ENCODE results near the gene MBD5. TPM values are rescaled to one million over a fixed set of nuclear protein-coding genes. Genes with fewer than 3 reads are reported as not detected.

Gene MBD5
- total RNA-seq, 1 donor from 2014 or later, result 59.3 TPM

DNA sequence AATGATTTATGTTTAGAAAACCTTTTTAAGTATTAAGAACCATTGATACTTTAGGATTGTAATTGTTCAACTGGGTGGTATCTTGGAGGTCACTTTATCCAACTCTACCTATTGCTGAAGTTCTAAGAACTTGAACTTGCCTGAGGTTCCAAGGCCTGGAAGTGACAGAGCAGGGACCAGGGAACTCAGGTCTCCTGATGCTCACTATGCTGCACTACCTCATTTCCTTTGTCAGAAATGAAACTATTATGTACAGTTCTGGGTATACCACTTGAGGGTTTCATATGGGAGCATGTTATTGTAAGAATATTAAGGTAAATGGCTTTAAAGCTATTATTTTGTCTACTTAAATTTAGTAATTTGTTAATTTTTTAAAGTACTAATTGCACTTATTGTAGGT, 3.0 kb downstream of the MBD5 start:
- Mint-ChIP-seq H3K4me3 (ENCODE audit: unreplicated experiment) (no peak overlapping the region), H3K27ac (ENCODE audit: unreplicated experiment) (no peak overlapping the region), H3K27me3 (ENCODE audit: unreplicated experiment) (peaks cover 8% of the 10 kb centered on the region), H3K9me3 (ENCODE audit: unreplicated experiment) (no peaks in the 10 kb centered on the region), H3K36me3 (ENCODE audit: low read depth, unreplicated experiment) (no peaks in the 10 kb centered on the region), H3K4me1 (ENCODE audit: unreplicated experiment) (peaks cover 25% of the 10 kb centered on the region)
- TF ChIP-seq, protein P1, sequence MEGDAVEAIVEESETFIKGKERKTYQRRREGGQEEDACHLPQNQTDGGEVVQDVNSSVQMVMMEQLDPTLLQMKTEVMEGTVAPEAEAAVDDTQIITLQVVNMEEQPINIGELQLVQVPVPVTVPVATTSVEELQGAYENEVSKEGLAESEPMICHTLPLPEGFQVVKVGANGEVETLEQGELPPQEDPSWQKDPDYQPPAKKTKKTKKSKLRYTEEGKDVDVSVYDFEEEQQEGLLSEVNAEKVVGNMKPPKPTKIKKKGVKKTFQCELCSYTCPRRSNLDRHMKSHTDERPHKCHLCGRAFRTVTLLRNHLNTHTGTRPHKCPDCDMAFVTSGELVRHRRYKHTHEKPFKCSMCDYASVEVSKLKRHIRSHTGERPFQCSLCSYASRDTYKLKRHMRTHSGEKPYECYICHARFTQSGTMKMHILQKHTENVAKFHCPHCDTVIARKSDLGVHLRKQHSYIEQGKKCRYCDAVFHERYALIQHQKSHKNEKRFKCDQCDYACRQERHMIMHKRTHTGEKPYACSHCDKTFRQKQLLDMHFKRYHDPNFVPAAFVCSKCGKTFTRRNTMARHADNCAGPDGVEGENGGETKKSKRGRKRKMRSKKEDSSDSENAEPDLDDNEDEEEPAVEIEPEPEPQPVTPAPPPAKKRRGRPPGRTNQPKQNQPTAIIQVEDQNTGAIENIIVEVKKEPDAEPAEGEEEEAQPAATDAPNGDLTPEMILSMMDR (IDR thresholded peaks at IDR 0.05; ENCODE audit: unreplicated experiment), result no peak
- DNase-seq (ENCODE audit: low spot score), result no peak

DNA sequence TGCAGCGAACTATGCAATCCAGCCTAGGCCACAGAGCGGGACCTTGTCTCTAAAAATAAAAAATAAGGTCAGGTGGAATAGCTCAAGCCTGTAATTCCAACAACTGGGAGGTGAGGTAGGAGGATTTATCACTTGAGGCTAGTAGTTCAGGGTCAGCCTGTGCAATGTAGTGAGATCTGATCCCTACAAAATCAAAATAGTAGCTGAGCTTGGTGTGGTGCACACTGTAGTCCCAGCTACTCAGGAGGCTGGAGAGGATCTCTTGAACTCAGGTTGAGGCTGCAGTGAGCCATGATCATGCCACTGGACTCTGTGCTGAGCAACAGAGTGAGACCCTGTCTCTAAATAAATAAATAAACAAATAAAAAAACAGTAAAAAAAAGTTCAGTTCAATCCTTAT, 5.7 kb downstream of the MBD5 start:
- H3K36me3 Mint-ChIP-seq (ENCODE audit: low read depth, unreplicated experiment), result no peaks in the 10 kb centered on the region
- peaks cover 12% of the 10 kb centered on the region for H3K4me1 Mint-ChIP-seq (ENCODE audit: unreplicated experiment)
- no peaks in the 10 kb centered on the region for H3K9me3 Mint-ChIP-seq (ENCODE audit: unreplicated experiment)
- no peak overlapping the region for H3K27ac Mint-ChIP-seq (ENCODE audit: unreplicated experiment)
- TF ChIP-seq, protein P1 (IDR thresholded peaks at IDR 0.05; ENCODE audit: unreplicated experiment), result no peak
- no peak for DNase-seq (ENCODE audit: low spot score)
- no peak overlapping the region for H3K4me3 Mint-ChIP-seq (ENCODE audit: unreplicated experiment)
- H3K27me3 Mint-ChIP-seq (ENCODE audit: unreplicated experiment), result peaks cover 6% of the 10 kb centered on the region

DNA sequence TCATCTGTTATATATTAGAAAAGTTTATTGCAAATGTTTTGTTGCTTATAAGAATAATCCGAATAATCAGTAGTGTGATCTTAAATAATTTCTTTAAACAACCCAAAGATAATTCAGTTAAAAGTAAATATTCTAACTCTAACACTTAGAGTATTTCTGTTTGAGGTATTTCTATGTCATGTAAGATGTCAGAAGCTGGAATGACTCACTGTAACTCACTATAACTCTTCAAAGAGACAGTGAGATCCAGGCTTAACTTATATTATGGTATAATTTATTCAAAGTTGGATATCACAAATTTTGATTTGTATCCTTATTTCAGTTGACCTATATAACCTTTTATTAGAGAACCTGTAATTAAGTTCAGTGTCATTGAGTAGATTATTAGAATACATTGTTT, 6.9 kb downstream of the MBD5 start:
- Mint-ChIP-seq H3K27ac (ENCODE audit: unreplicated experiment) (no peak overlapping the region), H3K36me3 (ENCODE audit: low read depth, unreplicated experiment) (no peaks in the 10 kb centered on the region), H3K4me3 (ENCODE audit: unreplicated experiment) (no peak overlapping the region), H3K27me3 (ENCODE audit: unreplicated experiment) (no peaks in the 10 kb centered on the region), H3K9me3 (ENCODE audit: unreplicated experiment) (no peaks in the 10 kb centered on the region), H3K4me1 (ENCODE audit: unreplicated experiment) (peaks cover 8% of the 10 kb centered on the region)
- DNase-seq (ENCODE audit: low spot score), result no peak
- TF ChIP-seq, protein P1 (IDR thresholded peaks at IDR 0.05; ENCODE audit: unreplicated experiment), result no peak

DNA sequence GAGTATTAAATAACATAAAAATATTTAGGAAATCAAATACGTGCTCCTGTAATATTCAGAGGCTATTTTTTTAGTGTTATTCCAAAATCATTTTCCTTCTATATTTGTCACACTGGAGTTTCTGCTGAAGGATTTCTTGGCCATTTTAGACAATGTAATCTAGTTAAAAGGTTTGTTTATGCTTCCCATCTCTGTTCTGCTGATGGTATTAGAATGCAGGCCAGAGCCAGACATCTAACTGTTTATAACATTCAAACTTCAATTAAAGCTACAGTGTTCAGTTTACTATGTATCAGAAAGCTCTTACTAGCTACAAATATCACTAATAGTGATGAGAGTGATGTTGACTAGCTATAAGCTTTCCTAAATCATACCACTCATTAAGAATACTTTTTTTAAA, 7.9 kb downstream of the MBD5 start:
- Mint-ChIP-seq H3K36me3 (ENCODE audit: low read depth, unreplicated experiment) (no peaks in the 10 kb centered on the region), H3K4me1 (ENCODE audit: unreplicated experiment) (peaks cover 1% of the 10 kb centered on the region), H3K27me3 (ENCODE audit: unreplicated experiment) (no peaks in the 10 kb centered on the region), H3K4me3 (ENCODE audit: unreplicated experiment) (no peak overlapping the region), H3K9me3 (ENCODE audit: unreplicated experiment) (no peaks in the 10 kb centered on the region), H3K27ac (ENCODE audit: unreplicated experiment) (no peak overlapping the region)
- DNase-seq (ENCODE audit: low spot score), result no peak
- TF ChIP-seq, protein P1 (IDR thresholded peaks at IDR 0.05; ENCODE audit: unreplicated experiment), result no peak

DNA sequence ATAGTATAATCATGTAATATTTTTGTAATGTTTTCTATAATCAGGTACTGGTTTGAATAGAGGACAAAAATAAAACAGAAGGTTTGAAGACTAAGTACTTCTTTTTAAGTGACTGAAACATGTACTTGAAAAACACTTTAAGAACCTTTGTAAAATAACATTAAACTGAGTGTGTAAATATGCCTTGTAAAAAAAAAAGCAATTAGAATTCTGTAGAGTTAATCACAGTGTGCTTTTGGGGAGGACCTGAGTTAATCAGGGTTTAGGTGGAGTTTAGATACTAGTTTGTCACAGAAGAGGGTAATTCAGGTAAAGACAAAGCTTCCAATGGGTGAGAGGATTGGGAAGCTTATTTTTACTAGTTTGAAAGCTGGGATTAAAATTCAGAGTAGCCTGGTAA, 10.3 kb downstream of the MBD5 start:
- DNase-seq (ENCODE audit: low spot score), result no peak
- Mint-ChIP-seq H3K4me3 (ENCODE audit: unreplicated experiment) (no peak overlapping the region), H3K36me3 (ENCODE audit: low read depth, unreplicated experiment) (no peaks in the 10 kb centered on the region), H3K9me3 (ENCODE audit: unreplicated experiment) (no peaks in the 10 kb centered on the region), H3K27ac (ENCODE audit: unreplicated experiment) (no peak overlapping the region), H3K4me1 (ENCODE audit: unreplicated experiment) (no peaks in the 10 kb centered on the region), H3K27me3 (ENCODE audit: unreplicated experiment) (no peaks in the 10 kb centered on the region)
- TF ChIP-seq, protein P1 (IDR thresholded peaks at IDR 0.05; ENCODE audit: unreplicated experiment), result no peak
